Stimulated activated CD4-positive, alpha-beta T cell treated with anti-CD3 and anti-CD28 coated beads, TNF-alpha, amount 100 ng/mL, for 1 hour (primary cell): ENCODE data around the gene AKNAD1.
"Not testable (repeated sequence)": the region's sequence is repeated elsewhere in the genome, so short reads cannot be mapped to it uniquely, and the experiment has no call there.

Source experiments
- DNase-seq, 3 donors: peaks; one replicate each; pipeline ENCODE4 v3.0.0-alpha.2; 2020; ENCODE audit warnings: low read depth in 3 of 3, low spot score in 1 of 3

The AKNAD1 gene

GRCh38 chr1:108856994-108857393 lies at the start of gene AKNAD1:
Gene AKNAD1 (minus strand): TSS chr1:108857094. CDS start chr1:108852664, 4,430 bp downstream.
- no peak for DNase-seq

DNA sequence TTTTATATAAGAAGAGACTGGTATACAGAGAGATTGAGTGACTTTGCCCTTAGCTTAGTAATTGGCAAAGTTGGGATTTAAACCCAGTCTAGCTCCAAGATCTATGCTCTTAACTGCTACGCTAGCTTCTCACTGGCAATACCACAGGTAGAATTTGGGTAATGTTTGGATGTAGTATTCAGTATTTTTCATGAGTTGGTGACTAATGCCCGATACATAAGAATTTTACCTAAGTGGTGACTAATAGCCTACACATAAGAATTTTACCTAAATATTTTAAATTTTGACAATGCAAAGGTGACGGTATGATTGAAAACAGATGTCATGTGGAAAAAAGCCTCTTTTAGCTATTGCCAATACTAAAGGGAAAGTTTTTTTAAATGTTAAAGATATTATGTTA lies 44.2 kb upstream of the AKNAD1 start:
- no peak for DNase-seq

GRCh38 chr1:108897865-108898720 lies 41.2 kb upstream of the AKNAD1 start:
- no peak for DNase-seq

DNA sequence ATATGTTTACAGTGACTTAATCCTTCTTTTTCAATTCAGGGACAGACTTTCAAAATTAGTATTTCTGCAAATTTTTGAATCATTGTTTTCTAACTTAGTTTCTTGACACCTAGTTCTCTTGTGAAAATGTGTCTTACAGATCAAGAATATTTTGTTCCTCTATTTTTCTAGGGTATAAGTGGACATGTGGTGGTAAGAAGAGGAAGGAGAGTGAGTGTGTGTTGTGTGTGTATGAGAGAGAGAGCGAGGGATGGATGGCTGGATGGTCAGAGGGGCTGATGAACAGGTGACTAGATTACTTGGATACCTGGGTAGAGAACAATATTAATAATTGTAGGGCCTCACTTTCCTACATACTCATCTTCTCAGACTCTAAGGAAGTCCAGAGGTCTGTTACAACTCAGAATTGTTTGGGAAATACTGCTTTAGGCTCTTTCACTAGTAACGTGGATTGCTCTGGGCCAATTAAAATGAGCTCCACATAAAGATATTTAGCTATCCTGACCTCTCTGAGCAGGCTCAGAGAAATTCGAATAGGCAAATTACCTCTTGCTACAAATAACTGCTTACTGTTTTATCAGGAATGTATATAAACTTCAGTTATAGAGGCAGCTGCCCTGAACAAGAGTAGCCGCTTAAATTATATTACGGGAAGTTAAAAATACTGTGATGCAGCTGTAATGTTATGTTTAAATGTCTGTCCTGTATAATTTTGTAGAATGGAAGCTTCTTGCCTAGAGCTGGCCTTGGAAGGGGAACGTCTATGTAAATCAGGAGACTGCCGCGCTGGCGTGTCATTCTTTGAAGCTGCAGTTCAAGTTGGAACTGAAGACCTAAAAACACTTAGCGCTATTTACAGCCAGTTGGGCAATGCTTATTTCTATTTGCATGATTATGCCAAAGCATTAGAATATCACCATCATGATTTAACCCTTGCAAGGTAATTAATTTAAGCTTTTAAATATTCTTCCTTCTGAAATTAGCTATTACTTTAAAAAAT lies 39.6 kb upstream of the AKNAD1 start:
- DNase-seq = no peak

- DNase-seq = no peak
Observed at GRCh38 chr1:108893141-108893530, 36.2 kb upstream of the AKNAD1 start.

- DNase-seq = no peak
Observed at GRCh38 chr1:108892356-108893140, 35.7 kb upstream of the AKNAD1 start.

DNA sequence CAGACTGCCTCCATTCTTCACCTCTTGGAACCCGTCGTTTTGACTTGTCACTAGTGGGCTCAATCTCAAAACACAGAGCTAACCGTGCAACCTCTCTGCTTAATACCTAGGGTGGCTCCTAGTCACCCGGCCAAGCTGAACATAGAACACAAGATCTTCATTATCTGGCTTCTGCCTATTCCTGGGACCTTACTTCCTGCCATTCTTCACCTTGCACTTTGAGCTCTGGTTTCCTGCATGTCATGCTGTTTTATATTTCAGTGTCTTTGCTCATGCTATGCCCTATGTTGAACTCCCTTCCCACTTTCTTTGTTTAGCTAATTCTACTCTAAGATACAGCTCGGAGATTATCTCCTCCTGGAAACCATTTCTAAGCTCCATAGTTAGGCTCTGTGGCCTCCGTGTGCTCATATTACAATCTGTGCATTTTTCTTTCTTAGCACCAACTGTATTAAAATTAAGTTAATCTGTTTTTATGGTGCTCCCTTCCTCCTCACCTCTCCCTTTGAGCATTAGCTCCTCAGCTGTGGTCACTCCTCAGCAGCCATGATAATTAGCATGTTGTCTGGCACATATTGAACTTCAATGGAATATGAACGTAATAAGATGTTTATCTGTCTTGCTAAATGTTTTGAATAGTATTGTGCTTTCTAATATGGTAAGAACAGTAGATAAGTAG lies 33.0 kb upstream of the AKNAD1 start:
- no peak for DNase-seq

DNA sequence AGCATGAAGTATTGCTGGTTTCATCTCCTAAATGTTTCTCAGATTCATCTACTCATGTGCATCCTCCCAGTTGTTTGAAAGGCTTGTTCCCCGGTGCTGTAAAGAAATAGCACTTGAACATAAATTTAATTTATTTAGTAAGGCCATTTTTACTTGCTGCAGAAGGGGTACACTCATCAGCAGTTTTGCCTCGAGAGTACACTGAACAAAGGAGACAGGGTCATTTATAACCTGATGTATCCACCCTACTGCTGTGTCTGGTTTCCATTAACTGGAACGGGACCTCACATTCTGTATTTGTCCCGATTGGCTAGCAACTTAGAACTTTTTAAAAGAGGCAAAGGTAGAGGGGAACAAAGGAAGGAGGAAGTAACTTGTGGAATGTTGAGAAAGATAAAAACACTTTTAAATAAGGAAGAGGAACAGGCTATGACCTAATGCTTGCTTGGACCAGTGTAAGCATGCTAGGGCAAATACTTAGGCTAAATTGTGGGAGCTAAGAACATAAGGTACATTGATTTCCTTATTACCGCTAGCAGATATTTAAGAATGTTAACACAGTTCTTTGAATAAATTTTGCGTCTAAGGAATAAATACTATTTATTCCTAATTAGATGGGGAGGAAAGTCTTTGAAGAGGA lies 32.2 kb upstream of the AKNAD1 start:
- not testable (repeated sequence) for DNase-seq

DNA sequence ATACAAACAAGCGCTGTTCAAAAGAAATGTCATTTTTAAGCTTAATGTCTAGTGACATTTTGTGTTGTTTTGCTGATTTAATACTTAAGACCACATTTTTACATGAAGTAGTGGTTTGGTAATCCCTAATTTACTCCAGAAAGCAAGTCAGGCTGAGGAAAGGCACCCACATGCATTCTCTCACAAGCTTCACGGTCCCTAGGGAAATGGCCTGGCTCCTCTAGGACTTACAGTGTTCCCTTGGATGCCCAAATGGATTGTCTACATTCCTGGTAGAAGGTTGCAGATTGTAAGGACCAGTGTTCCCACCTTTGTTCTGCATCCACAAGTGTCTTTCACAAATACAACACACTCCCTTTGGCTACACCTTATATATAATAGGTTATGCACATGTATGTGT lies 29.4 kb upstream of the AKNAD1 start:
- DNase-seq = no peak

DNA sequence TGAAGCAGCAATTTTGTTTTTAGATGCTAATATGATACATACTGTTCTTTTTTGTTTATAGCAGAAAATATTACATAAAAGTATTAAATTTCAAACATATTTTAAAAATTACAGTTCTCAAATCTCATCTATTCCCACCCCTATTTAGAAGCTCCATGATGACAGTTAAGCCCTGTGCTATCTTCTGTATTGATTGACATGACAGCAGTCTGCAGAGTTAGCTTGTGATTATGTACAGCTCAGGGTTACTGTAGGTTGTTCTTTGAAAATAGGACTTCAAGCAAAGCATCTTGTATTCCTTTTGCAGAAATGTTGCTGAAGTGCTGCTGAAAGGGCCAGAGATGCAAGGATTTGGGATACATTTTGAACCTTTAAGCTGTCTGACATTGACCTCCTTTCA lies 28.1 kb upstream of the AKNAD1 start:
- DNase-seq = no peak

DNA sequence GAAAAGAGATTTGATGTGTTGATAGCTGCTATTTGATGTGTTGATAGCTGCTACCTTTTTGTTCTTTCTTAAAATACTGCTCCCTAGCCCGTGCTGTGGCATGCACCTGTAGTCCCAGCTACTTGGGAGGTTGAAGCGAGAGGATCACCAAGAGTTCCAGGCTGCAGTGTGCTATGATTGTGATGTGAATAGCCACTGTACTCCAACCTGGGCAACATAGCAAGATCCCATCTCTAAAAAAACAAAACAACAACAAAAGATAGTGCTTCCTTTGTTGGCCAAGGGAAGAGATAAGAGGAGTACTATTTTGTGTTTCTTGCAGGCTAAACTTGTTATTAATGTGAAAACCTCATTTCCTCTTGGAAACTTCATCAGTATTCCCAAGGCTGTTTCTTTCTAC lies 25.9 kb upstream of the AKNAD1 start:
- no peak for DNase-seq

DNA sequence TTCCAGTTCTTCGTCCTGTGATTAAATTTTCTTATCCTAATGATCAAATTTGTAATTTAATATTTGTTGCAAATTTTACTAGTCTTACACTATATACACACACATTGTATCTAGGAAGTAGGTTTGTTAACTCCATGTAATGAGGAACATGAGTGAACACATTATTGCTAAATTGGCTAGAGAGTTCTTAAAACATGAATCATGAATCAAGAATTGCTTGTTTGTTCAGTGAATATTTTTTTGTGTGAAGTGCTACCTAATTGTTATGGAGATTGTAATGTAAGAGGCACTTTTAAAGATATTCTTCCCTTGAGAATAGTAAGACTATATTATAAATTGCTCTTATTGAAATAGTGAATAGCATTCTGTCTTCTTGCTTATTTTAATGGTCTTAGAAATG lies 24.5 kb upstream of the AKNAD1 start:
- DNase-seq = no peak

DNA sequence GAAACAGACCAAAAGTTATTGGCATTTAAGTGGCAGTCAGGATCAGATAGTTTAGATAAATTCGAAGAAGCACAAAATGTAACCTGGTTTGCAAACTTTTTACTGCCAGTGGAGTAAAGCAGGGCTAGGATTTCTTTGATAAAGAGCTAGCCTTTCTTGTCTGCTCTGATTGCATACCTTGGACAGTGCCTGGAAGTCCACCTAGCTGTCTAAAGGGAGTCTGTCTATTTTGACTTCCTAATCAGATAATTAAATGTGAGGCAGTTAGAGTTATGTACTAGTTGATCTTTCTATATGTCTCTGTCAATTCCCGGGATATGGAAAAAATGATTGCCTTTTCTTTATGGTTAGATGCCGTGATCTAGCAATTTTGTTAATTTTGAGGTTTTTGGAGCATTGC lies 24.0 kb upstream of the AKNAD1 start:
- DNase-seq = no peak

- no peak for DNase-seq
Observed at GRCh38 chr1:108878678-108879077, 21.8 kb upstream of the AKNAD1 start.

- no peak for DNase-seq
Observed at GRCh38 chr1:108878160-108878469, 21.2 kb upstream of the AKNAD1 start.

- DNase-seq = no peak
Observed at GRCh38 chr1:108877348-108878159, 20.7 kb upstream of the AKNAD1 start.

DNA sequence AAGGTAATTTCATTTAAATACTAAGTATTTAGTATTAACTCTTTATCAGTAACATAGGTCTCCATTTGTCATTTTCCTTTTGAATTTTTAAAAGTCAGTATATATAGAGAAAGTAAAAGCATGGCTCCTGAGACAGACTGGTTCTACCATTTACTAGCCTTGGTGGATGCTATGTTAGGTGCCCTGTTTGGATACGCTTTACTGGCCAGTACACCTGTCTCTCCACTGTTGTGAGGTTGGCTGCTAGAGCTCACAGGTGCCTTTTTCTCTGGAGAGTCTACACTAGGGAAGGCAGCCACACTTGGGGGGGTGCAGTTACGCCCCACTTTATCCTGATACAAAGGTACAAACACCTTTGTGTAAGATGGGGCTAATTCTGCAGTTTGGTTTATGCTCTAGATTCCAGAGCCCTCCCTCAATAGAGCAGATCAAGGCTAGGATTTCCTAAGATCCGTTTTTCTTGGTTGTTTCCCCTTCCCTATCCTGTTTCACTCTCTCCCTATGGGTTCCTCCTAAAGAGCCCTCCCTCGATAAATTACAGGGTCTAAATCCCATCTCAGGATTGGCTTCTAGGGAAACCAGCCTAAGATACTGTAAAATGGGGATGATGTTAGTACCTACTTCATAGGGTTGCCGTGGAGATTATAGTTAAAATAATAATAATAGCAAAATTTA lies 14.3 kb upstream of the AKNAD1 start:
- DNase-seq = no peak

DNA sequence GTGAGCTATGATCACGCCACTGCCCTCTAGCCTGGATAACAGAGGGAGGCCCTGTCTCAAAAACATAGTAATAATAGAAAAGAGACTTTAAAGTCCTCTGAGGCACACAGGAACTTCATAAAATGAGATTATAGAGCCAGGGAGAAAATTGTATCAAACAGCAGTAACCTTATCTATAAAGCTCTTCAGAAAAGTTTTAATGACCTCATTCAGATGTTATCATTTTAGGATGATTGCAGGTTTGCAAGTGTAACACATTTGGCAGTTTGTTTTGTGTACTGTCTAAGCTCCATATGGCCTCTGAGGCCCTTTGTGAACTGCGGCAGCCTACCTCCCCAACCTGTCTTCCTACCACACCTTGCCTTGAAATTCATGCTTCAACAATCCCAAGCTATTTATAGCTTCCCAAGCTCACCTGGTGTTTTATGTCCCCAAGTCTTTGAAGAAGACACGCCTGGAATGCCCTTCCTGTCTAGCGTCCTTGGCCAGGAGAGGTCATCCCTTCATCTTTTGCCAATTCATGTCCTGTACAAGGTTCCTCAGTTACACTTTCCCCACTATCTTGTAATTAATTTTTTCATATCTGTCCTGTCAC lies 8.5 kb upstream of the AKNAD1 start:
- no peak for DNase-seq

- no peak for DNase-seq
Observed at GRCh38 chr1:108863984-108864383, 7.1 kb upstream of the AKNAD1 start.
